ENCODE data around the gene PRDM1.

The PRDM1 gene

DNA sequence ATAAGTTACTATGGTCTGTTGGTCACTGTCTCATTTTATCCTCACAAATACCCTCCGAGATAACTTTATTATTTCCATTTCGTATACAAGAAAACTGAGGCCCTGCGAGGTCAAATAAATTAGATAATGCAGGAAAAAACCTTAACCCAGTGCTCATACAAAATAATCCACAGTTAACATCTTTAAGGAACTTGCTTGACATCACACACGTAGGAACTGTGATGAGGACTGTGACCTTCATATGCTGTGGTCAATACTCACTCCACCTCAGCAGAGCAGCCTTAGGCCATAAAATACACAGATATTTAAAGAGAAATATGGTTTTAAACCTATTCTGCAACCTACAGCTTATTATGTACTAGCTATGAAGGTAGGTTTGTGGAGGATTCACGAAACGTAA is 34.3 kb downstream of the PRDM1 start:
- DNase-seq (ENCODE audit: insufficient read length) (no peak), FAIRE-seq (peak; percentile 66)
- no peak for TF ChIP-seq TAF1 (IDR thresholded peaks at IDR 0.05; ENCODE audit: borderline replicate concordance, low read depth, low read length)

DNA sequence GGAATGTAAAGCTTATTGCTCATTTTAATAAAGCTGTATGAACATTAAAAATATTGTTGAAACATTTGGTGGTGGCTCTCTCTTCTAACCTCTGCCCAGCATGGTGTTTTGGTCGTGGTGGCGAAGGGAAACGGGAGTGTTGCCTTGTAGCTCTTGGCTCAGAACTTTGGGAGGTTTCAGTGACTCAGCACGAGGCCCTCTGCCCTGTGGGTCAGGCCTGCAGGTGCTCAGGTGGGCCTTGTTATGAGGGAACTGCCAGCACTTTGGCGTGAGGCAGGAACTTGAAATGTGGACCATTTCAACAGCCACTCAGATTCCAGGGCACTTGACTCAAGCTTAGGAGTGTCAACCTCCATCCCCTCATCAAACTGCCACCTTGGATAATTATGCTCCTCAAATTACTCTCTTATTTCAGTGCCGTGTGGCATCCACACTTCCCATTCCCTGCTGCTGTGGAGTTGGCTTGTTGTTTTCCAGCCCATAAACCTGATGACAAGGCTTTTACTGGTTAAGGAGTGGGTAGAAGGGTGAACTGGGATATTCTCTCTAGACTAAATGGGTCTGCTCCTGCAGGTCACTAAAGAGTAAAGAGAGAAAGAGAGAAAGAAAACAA is 36.3 kb downstream of the PRDM1 start:
- DNase-seq (ENCODE audit: insufficient read length) (no peak), FAIRE-seq (peak; percentile 73)
- TF ChIP-seq TAF1 (IDR thresholded peaks at IDR 0.05; ENCODE audit: borderline replicate concordance, low read depth, low read length) (no peak), POLR2AphosphoS5 (IDR thresholded peaks at IDR 0.05; ENCODE audit: low read depth, low read length) (no peak), POLR2A (IDR thresholded peaks at IDR 0.05; ENCODE audit: low read depth, low read length) (no peak)

DNA sequence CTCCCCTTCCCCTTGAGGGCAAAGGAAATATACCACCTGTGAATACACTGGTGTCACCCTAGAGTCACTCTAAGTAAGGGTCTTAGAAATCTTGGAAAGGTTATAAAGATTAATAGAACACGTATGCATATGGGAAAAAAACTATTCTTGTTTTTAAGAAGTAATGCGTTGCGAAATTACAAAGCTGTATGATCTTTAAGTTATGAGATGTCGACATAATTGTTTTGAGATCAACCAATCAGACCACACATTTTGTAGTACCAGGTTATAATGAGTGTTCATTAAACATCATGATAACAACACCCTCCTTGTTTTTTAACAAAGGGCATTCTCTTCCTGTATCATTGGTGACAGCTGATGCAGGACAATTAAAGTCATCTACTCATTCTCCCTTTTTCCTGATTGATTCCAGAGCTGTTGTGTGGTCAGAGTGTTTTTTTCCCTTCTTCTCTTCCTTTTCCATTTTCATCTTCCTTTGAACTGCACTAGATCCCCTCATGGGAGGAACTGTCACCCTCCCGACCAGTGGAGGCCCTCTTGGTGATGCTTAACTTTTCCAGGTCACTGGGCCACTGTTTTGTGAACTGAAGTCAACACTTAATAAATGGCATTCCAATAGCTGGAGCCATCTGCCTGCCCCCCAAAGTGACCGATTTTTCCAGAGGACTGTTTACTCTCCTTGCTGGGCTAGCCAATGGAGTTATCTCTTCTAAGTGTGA is 37.0 kb downstream of the PRDM1 start:
- peak; percentile 44 for FAIRE-seq
- TF ChIP-seq TAF1 (IDR thresholded peaks at IDR 0.05; ENCODE audit: borderline replicate concordance, low read depth, low read length) (no peak), POLR2A (IDR thresholded peaks at IDR 0.05; ENCODE audit: low read depth, low read length) (no peak), POLR2AphosphoS5 (IDR thresholded peaks at IDR 0.05; ENCODE audit: low read depth, low read length) (no peak)
- DNase-seq (ENCODE audit: insufficient read length): no peak

- TF ChIP-seq TAF1 (IDR thresholded peaks at IDR 0.05; ENCODE audit: borderline replicate concordance, low read depth, low read length) (no peak), POLR2AphosphoS5 (IDR thresholded peaks at IDR 0.05; ENCODE audit: low read depth, low read length) (no peak), POLR2A (IDR thresholded peaks at IDR 0.05; ENCODE audit: low read depth, low read length) (no peak)
- DNase-seq (ENCODE audit: insufficient read length): no peak
- FAIRE-seq: peak; percentile 76
These were observed 37.9 kb downstream of the PRDM1 start for GRCh38 chr6:106124015-106124414.

- FAIRE-seq (peak; percentile 79), DNase-seq (ENCODE audit: insufficient read length) (no peak)
- TF ChIP-seq POLR2A (IDR thresholded peaks at IDR 0.05; ENCODE audit: low read depth, low read length) (no peak), TAF1 (IDR thresholded peaks at IDR 0.05; ENCODE audit: borderline replicate concordance, low read depth, low read length) (no peak), POLR2AphosphoS5 (IDR thresholded peaks at IDR 0.05; ENCODE audit: low read depth, low read length) (no peak)
These were observed 38.6 kb downstream of the PRDM1 start for GRCh38 chr6:106124437-106125430.

DNA sequence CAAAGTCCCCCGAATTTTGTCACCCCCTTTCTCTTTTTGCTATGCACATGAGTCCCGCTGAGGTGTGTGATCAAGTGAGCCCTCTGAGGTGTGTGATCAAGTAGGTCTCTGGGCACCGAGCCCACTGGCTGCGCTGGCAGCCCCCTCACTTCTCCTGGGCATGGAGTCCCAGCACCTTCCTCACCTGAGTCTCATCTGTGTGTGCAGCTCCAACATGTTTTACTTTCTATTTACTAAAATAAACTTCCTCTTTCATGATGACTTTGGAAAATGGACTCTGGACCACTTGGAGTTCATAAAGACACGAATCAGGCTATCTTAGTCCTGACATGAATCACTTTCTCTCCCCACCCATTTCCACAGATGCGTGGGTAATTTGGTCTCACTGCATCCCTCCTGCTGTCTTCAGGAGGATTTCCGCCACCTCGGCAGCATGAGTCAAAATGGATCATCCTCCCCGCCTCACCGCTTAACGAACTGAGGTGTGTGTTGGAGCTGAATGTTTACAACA is 39.8 kb downstream of the PRDM1 start:
- FAIRE-seq (peak; percentile 98), DNase-seq (ENCODE audit: insufficient read length) (no peak)
- peak; percentile 51; the same call in 1 of the 2 replicates for TF ChIP-seq POLR2A (IDR thresholded peaks at IDR 0.05; ENCODE audit: low read depth, low read length)
- no peak for TF ChIP-seq TAF1 (IDR thresholded peaks at IDR 0.05; ENCODE audit: borderline replicate concordance, low read depth, low read length)
- 0 out of 2 replicates have a peak, but pooled peaks have one; percentile 28 for TF ChIP-seq POLR2AphosphoS5 (IDR thresholded peaks at IDR 0.05; ENCODE audit: low read depth, low read length)

- DNase-seq (ENCODE audit: insufficient read length) (no peak), FAIRE-seq (no peak)
- no peak for TF ChIP-seq POLR2AphosphoS5 (IDR thresholded peaks at IDR 0.05; ENCODE audit: low read depth, low read length)
- TF ChIP-seq POLR2A (IDR thresholded peaks at IDR 0.05; ENCODE audit: low read depth, low read length): no peak
- TF ChIP-seq TAF1 (IDR thresholded peaks at IDR 0.05; ENCODE audit: borderline replicate concordance, low read depth, low read length): no peak
These were observed 40.3 kb downstream of the PRDM1 start for GRCh38 chr6:106126482-106126881.

DNA sequence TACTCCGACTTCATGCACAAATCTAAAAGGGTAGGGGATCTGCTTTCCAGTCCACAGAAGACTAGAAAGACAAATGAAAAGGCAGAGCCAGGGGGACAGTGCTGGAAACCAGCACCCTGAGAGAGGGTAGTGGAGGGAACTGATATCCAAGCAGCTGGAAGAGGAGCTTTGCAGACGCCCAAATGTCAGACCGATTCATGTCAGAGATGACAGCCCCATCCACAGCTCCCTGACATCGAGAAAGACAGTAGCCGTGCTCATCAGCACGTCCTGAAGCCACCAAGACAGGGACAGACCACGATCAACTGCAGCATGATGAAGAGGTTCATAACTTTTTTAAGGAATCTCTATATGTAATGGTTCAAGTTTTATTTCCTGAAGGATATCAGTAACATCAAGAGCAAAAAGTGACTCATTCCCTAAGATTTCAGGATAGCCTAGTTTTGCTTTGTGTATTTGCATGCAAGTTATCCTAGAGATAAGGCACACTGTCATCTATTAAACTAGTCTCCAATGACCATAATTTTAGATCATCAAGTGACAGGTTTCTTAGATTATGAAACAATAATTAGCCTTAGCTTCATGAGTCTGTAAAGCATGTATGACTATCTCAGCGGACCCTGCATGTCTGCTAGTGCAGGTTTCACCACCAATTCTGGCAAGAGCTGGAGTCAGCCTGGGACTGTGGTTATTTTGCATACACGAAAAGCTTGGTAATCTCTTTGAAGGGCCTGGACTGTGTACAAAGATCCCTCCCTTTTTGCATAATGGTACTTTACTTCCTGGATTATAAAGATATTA is 43.0 kb downstream of the PRDM1 start:
- DNase-seq (ENCODE audit: insufficient read length) (no peak), FAIRE-seq (peak; percentile 40)
- TF ChIP-seq POLR2A (IDR thresholded peaks at IDR 0.05; ENCODE audit: low read depth, low read length) (no peak), POLR2AphosphoS5 (IDR thresholded peaks at IDR 0.05; ENCODE audit: low read depth, low read length) (no peak), TAF1 (IDR thresholded peaks at IDR 0.05; ENCODE audit: borderline replicate concordance, low read depth, low read length) (no peak)

DNA sequence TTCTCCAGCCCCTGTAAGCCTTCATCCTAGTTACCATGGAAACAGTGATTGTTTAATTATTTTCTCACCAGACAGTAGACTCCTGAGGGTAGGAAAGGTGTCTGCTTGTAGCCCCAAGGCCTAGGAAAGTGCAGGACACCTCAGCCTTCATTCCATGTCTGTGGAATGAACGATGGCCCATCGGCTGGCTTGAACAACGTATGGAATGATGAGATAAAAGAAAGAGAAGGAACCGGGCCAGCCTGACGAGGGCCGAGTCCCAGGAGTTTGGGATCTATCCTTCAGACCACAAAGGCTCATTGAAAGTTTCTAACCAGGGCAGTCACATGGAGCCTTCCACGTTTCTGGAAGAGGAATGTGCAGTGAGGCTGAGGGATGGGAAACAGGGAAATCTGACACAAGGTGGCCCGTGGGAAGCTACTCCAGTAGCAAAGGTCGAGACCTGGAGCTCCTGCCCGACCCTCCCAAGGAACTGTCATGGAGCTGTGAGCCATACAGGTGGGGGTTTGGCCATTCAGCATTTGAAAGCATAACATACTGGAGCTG is 46.1 kb downstream of the PRDM1 start:
- no peak for FAIRE-seq
- no peak for TF ChIP-seq POLR2A (IDR thresholded peaks at IDR 0.05; ENCODE audit: low read depth, low read length)
- TF ChIP-seq POLR2AphosphoS5 (IDR thresholded peaks at IDR 0.05; ENCODE audit: low read depth, low read length): no peak
- TF ChIP-seq TAF1 (IDR thresholded peaks at IDR 0.05; ENCODE audit: borderline replicate concordance, low read depth, low read length): no peak
- no peak for DNase-seq (ENCODE audit: insufficient read length)

GRCh38 chr6:106133040-106133439 is 46.9 kb downstream of the PRDM1 start:
- TF ChIP-seq POLR2A (IDR thresholded peaks at IDR 0.05; ENCODE audit: low read depth, low read length) (no peak), TAF1 (IDR thresholded peaks at IDR 0.05; ENCODE audit: borderline replicate concordance, low read depth, low read length) (no peak), POLR2AphosphoS5 (IDR thresholded peaks at IDR 0.05; ENCODE audit: low read depth, low read length) (no peak)
- DNase-seq (ENCODE audit: insufficient read length) (no peak), FAIRE-seq (no peak)

Measured in GM12892 (cell line).